AG08395 (cell line): ENCODE results near the gene MYL7.
"Not testable (repeated sequence)": the region's sequence is repeated elsewhere in the genome, so short reads cannot be mapped to it uniquely, and the experiment has no call there.

ENCODE experiments used
- DNase-seq: peaks from one replicate; pipeline ENCODE4 v3.0.0; 2012; ENCODE audit warnings: mixed read lengths, low spot score

MYL7 gene

DNA sequence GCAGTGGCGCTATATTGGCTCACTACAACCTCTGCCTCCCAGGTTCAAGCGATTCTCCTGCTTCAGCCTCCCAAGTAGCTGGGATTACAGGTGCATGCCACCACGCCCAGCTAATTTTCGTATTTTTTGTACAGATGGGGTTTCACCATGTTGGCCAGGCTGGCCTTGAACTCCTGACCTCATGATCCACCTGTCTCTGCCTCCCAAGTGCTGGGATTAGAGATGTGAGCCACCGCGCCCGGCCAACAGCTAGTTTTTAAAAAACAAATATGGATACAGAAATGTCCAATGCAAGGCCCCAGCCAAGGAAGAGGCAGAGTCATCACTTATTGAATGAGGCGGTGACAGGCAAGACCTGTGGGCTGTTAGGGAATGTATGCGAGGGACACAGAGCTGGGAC is 30.8 kb upstream of the MYL7 start:
- not testable (repeated sequence) for DNase-seq

GRCh38 chr7:44167920-44168319 is 26.8 kb upstream of the MYL7 start:
- DNase-seq = no peak

DNA sequence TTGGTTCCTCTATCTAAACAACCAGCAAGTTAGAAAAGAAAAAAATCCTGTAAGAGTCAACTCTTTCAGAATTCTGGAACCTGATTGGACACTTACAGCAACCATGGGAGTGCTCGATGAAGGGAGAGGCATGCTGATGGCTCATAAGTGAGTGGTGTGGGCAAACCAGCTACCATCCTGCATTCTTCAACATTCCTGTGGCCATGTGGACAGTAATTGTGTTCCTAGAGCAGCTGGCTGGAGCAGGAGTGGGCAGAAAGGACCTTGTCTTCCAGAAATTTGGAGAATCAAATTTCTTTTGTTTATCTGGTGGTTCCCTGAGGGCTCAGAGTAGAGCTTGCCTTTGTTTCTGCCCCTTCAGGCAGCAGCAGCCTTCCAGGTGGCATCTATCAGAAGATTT is 22.5 kb upstream of the MYL7 start:
- DNase-seq = peak; percentile 97

DNA sequence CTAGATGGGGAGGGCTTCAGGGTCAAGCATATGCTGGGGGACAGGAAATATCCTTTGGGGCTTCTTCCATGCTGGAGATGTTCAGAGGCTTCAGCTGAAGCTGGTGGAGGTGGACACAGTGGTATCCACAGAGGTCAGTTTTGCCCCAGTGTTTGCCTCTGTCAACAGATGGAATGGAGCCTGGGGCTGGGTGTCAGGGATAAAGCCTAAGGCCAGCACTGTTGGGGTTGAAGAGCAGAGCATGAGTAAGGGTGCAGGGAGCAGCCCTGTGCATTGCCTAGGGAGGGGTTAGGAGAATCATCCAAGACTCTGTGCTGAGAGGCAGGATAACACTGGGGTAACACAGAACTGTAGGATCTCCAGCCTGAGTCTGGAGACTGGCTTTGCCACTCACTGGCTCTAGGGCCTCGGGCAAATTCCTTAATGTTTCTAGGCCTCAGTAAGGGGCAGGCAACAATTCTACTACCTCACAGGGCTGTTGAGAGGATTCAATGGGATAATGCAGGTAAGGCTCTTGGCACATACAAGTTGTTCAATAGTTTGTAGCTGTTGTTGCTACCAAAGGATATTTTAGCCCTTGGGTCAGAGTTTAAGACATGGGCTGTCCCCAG is 21.8 kb upstream of the MYL7 start:
- DNase-seq = no peak

DNA sequence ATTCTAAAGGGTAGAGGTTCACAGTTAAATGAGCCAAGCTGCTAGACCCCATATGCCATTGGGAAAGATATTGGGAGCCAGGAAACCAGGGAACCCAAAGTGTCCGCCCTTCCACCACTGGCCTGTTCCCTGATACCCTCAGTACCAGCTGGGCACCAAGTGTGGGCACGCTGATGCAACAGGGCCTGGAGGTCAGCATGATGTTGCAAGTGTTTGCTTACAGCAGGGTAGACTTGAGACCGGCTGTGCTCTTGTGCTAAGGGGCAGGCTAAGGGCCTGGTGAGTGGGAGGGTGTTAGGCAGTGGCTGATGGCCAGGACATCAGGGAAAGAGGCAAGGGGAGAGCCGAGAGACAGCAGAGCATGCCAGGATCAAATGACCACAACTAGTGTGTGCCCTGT is 21.0 kb upstream of the MYL7 start:
- DNase-seq = no peak

DNA sequence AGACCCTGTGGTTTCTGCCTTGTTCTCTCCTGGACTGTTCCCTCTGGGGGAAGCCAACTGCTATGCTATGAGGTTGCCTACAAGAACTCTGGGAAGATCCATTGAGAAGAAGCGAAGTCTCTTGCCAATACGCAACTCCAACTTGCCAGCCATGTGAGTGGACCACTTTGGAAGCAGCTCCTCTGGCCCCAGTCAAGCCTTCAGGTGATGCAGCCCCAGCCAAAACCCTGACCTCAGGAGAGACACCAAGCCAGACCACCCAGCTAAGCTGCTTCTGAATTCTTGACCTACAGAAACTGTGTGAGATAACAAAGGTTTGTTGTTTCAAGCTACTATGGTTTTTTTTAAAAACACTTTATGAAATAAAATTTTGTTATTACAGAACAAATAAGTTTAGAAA is 20.2 kb upstream of the MYL7 start:
- DNase-seq = no peak

DNA sequence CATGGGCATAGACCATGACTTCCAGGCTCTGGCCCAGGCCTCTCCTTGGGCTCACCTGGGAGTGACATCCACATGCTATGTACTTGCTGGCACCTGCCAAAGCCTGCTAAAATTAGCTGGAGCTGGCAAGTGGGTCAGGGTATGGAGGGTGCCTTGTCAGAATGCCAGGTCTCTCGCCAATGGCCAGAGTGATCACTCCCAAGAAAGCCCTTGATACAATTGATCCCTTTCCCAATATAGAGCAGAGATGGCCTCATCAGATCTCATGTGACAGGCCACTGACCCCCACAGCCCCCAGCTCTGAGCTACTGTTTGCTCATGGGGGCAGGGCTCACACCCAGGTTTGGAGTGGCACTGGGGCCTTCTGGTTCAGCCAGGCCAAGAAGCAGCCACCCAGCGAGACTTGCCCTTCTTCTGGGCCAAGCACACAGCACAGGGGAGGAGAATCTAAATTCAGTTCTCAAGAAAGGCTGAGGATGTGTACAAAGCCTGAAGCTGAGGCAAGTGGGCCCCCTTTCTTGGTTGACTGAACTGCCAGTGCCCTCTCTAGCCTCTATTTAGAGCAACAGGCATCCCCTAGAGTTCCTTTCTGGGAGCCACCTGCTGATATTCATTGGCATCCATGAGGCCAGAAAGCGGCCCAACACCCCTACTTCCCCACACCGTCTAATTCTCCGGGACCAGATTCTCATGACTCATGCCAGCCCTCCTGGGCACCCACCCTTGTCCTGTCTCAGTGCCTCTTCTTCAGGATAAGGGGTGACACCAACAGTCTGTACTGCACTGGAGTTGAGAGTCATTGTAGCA is 18.9 kb upstream of the MYL7 start:
- no peak for DNase-seq

GRCh38 chr7:44158873-44159631 is 17.9 kb upstream of the MYL7 start:
- no peak for DNase-seq

DNA sequence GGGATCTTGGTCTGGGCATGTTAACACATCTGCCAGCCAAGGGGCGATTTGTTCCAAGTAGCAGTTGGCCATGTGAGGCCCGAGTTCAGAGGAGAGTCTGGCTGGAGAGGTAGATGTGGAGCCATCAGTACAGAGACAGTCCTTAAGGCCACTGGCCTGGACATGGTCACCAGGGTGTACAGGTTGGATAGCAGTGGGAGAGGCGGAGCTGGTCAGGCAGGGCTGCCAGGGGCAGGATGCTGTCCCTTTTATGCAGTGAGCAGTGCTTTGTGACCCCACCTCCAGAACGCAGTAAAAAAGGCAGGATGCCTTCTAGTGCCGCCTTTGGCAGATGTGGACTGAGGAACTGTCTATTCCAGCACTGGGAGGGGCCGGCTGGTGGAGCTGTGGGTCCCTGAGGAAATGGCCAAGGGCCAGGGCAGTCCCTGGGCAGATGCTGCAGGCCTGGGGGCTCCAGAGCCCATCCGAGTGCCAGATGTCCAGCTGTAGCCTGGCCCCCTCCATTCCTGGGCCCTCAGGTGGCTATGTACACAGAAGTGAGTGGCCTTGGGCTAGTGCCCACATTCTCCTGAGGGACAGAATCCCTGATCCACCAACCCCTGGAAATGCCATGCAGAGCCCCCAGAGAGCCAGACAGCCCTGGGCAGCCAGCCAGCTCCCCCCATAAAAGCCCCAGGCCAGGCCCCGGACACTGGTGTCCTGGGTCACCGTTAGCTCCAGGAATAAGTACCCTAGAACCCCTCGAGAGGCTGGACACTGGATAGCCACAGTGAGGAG is 17.2 kb upstream of the MYL7 start:
- no peak for DNase-seq

GRCh38 chr7:44157116-44158080 is 16.3 kb upstream of the MYL7 start:
- DNase-seq = no peak

DNA sequence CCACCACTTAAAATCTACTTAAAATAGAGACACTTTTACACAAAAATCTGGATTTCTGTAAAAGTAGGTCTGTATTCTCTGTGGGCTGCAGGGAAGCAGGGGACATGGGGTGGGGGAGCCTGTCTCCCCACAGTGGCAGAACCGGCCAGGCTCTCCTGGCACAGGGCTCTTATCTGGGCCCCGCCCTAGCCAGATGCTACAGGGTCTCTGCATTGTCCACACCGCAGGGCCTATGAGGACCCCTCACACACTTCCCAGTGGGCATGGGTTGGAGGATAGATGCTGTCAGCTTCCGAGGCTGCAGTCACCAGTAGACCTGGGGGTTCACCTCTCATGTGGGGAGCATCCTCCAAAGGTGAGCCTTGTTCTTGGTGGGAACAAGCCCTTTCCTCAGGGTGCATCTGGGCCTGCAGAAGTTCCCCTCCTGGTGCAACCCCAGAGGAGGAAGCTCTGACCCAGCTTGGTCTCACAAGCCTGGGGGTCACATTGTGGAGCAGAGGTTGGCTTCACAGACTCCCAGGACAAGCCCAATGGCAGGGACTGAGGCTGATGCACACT is 15.4 kb upstream of the MYL7 start:
- DNase-seq = no peak

DNA sequence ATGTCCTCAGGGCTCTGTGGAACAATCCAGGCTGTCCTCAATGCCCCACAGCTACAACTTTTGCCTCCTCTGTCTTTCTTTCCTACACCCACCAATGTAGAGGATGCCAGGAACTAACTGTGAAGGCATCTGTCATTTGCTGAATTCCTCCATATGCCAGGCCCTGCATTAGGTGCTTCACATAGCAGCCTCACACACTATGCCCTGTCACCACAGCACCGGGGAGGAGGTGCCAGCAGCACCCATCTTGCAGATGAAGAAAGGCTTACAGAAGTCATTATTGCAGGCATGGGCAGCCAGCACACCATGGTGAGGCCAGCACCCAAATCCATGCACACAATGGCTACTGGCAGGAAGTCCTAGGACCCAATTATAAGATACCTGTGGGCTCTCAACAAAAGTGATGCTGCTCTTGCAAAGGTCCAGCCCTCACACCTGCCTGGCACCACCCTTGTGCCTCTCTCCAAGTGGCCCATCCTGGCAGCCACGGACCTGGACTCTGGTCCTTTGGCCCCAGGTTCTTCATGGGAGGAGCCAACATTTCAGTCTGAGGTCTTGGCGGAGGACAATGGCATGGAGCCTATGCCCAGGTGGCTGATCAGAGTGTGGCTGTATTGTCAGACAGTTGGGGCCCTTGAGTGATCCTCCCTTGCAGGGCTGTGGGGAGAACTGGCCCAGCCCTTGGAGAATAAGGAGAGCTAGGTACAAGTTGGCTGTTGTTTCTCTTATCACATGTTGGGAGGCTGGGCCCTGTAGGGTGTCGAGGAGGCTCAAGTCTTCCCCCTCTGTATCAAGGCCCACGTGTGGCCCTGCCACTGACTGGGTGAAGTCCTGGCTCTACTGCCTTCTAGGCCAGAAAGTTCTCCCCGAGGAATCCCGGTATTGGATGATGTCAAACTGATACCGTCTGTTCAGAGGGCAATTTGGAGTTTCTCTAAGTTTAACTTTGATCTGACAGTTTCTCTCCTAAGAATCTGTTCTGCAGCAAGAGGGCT is 14.4 kb upstream of the MYL7 start:
- no peak for DNase-seq

GRCh38 chr7:44154703-44155102 is 13.6 kb upstream of the MYL7 start:
- DNase-seq = no peak

- no peak for DNase-seq
Observed at GRCh38 chr7:44153948-44154335, 12.8 kb upstream of the MYL7 start.

GRCh38 chr7:44152971-44153947 is 12.1 kb upstream of the MYL7 start:
- DNase-seq = no peak

DNA sequence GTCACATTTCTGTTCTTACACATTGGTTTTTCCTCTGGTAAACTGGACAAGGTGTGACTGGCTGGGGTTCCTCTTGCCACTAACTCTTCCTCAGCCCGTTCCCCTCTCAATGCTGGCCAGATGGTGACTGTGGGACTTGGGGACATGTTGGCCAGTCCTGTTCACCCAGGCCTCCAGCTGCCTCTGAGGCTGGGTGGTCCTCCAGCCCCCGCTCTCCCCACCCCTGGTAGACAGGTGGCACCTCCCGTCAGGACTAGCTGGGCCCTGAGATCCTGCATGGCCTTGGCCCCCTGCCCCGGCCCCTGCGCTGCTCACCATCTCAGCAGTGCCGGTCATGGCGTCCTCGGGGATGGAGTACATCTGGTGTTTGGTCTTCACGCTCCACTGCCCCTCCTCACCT is 10.8 kb upstream of the MYL7 start:
- DNase-seq = no peak

DNA sequence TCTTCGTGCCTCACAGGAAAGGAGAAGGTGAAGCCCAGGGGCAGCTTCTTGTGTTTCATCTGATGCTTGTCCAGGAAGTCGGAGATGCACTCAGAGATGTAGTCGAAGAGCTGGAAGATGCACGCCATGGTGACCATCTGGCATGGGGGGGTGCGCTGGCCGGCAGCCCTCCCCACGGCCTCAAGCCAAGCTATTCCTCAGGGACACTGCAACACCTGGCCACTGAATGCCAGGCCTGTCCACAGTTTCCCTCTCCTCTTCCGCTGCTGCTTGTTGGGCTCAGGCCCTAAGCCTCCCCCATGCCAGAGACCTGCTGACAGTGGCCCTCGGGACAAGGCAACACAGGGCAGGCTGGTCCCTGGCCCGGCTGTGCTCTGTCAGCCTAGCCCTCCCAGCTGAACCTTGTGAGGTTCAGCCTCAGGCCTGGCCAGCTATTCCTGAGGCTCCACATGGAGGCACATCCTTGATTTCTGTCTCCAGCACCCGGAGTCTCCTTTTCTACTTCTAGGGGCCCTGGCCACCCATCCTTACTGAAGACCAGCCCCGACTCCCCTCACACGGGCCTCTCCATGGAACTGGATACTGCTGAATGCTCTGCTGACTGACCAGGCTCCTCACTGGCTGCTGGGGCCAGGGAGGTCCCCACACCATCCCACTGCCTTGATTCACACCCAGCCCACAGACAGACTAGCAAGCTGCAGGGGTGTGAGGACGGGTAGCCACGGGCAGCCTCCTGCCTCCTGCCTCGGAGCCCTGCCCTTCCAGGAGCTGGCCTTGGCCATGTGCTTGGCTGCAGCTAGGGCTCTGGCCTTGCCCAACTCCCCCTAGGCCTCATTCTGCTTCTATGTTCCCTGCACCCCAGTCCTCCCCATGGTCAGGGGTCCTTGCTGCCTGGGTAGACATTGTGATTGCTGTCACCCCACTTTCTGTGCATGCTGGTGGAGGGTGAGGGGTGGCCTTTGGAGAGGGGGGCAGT is 10.1 kb upstream of the MYL7 start:
- DNase-seq = no peak
